Sigmoid colon (tissue), 4 donors: Measurements from ENCODE around the gene AK1.

Experiments
- CTCF ChIP-seq, 4 experiments: fragments of 450-650 bp in 3 of 4; fragments of 200-600 bp in 1 of 4; IDR thresholded peaks; one replicate each; pipeline ENCODE4 v1.5.1; 2016 to 2019; ENCODE audit warnings: antibody characterized with exemption in 4 of 4, mild to moderate bottlenecking in 3 of 4, moderate library complexity in 2 of 4
- EP300 ChIP-seq, 4 donors: sonication (generic); formaldehyde crosslinking; IDR thresholded peaks; one replicate each; pipeline ENCODE4 v1.6.1; 2017; ENCODE audit warnings: antibody characterized with exemption in 4 of 4
- POLR2A ChIP-seq, 2 donors: fragments of 450-650 bp; IDR thresholded peaks; one replicate each; pipeline ENCODE4 v1.6.1; 2016; ENCODE audit warnings: antibody characterized with exemption in 2 of 2, mild to moderate bottlenecking in 2 of 2, moderate library complexity in 2 of 2
- POLR2AphosphoS5 ChIP-seq, 4 donors: sonication (generic); formaldehyde crosslinking; IDR thresholded peaks; one replicate each; pipeline ENCODE4 v1.6.1; 2017; ENCODE audit warnings: antibody characterized with exemption in 4 of 4

- TF ChIP-seq POLR2AphosphoS5 (IDR thresholded peaks at IDR 0.05) (peak in 2 of 4 donors; percentile 24 to 44), POLR2A (IDR thresholded peaks at IDR 0.05) (no peak), CTCF (IDR thresholded peaks at IDR 0.05) (peak; percentile 87 to 97 (median 92)), EP300 (IDR thresholded peaks at IDR 0.05) (no peak)
Measured at GRCh38 chr9:127921557-127922120, 44.2 kb upstream of the AK1 start.
